ENCODE results near the gene KIF24.

- TF ChIP-seq, protein P1, sequence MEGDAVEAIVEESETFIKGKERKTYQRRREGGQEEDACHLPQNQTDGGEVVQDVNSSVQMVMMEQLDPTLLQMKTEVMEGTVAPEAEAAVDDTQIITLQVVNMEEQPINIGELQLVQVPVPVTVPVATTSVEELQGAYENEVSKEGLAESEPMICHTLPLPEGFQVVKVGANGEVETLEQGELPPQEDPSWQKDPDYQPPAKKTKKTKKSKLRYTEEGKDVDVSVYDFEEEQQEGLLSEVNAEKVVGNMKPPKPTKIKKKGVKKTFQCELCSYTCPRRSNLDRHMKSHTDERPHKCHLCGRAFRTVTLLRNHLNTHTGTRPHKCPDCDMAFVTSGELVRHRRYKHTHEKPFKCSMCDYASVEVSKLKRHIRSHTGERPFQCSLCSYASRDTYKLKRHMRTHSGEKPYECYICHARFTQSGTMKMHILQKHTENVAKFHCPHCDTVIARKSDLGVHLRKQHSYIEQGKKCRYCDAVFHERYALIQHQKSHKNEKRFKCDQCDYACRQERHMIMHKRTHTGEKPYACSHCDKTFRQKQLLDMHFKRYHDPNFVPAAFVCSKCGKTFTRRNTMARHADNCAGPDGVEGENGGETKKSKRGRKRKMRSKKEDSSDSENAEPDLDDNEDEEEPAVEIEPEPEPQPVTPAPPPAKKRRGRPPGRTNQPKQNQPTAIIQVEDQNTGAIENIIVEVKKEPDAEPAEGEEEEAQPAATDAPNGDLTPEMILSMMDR (conservative IDR thresholded peaks at IDR 0.05), result no peak
- TF ChIP-seq ZFX (IDR thresholded peaks at IDR 0.05), result no peak
Observed at GRCh38 chr9:34338665-34339385, 9.8 kb upstream of the KIF24 start.

All from C4-2B (cell line).